Smooth muscle cell (in vitro differentiated cells): Measurements from ENCODE around the gene NFATC2. TPM values are rescaled to one million over a fixed set of nuclear protein-coding genes. Genes with fewer than 3 reads are reported as not detected.

Source experiments
- DNase-seq: peaks from one replicate; lab custom pipeline; 2025; ENCODE audit not compliant: unreplicated experiment; lab: John Stamatoyannopoulos, UW
- H2AFZ ChIP-seq: fragments of 200-600 bp; sonication (generic); 2 replicates; pipeline ENCODE4 v1.6.0; 2016; ENCODE audit warnings: antibody characterized with exemption, low read depth, mild to moderate bottlenecking
- H3F3A ChIP-seq: fragments of 200-600 bp; sonication (generic); 2 replicates; pipeline ENCODE4 v1.6.0; 2017; ENCODE audit warnings: antibody characterized with exemption, low read depth
- H3K27ac ChIP-seq: fragments of 200-600 bp; sonication (generic); 2 replicates; pipeline ENCODE4 v1.5.1; 2016; ENCODE audit warnings: low read depth, mild to moderate bottlenecking
- H3K27me3 ChIP-seq: fragments of 200-600 bp; sonication (generic); 2 replicates; pipeline ENCODE4 v1.6.1; 2016; ENCODE audit warnings: low read depth, mild to moderate bottlenecking
- H3K36me3 ChIP-seq: fragments of 200-600 bp; sonication (generic); 2 replicates; pipeline ENCODE4 v1.5.1; 2016; ENCODE audit warnings: low read depth
- H3K4me1 ChIP-seq: fragments of 200-600 bp; sonication (generic); 2 replicates; pipeline ENCODE4 v1.5.1; 2016; ENCODE audit warnings: low read depth
- H3K4me2 ChIP-seq: fragments of 200-600 bp; sonication (generic); 2 replicates; pipeline ENCODE4 v1.6.0; 2016; ENCODE audit warnings: mild to moderate bottlenecking
- H3K4me3 ChIP-seq: fragments of 200-600 bp; sonication (generic); 2 replicates; pipeline ENCODE4 v1.5.1; 2016; ENCODE audit warnings: mild to moderate bottlenecking
- H3K79me2 ChIP-seq: fragments of 200-600 bp; sonication (generic); 2 replicates; pipeline ENCODE4 v1.6.0; 2016; ENCODE audit warnings: low read depth, mild to moderate bottlenecking
- H3K9ac ChIP-seq: fragments of 200-600 bp; sonication (generic); 2 replicates; pipeline ENCODE4 v1.6.0; 2016; ENCODE audit warnings: low read depth
- H3K9me3 ChIP-seq: fragments of 200-600 bp; sonication (generic); replicated peaks from 2 replicates; pipeline ENCODE4 v1.5.1; 2016; ENCODE audit warnings: low read depth
- H4K20me1 ChIP-seq: fragments of 200-600 bp; sonication (generic); 2 replicates; pipeline ENCODE4 v1.6.0; 2016; ENCODE audit warnings: low read depth
- WGBS: methylation state at CpG from one replicate; pipeline ENCODE4 v1.1.7; 2016; ENCODE audit warnings: low lambda C conversion rate; 5-methylcytosine and 5-hydroxymethylcytosine counted together
- polyA plus RNA-seq: library from polyadenylated mRNA; unstranded; fragments of >200 nt; fragmentation: Nextera tagmentation; extraction: Ambion mirVana; gene quantifications from 2 replicates; pipeline ENCODE4 v1.2.1, GENCODE V29; 2016
- total RNA-seq: library from RNA; depleted of rRNA; stranded (reverse); fragments of >200 nt; gene quantifications from 2 replicates; pipeline ENCODE4 v1.2.3, GENCODE V29; 2014
- TF ChIP-seq, protein P1 (sequence below): fragments of 200-600 bp; sonication (generic); IDR thresholded peaks from 2 replicates; pipeline ENCODE4 v1.5.1; 2017; ENCODE audit warnings: borderline replicate concordance, mild to moderate bottlenecking, antibody characterized with exemption; ENCODE audit not compliant: insufficient read depth, poor library complexity, severe bottlenecking

NFATC2 gene
- total and polyA plus RNA-seq, 2 experiments from 2014 or later: 5.8 to 8.4 TPM

DNA sequence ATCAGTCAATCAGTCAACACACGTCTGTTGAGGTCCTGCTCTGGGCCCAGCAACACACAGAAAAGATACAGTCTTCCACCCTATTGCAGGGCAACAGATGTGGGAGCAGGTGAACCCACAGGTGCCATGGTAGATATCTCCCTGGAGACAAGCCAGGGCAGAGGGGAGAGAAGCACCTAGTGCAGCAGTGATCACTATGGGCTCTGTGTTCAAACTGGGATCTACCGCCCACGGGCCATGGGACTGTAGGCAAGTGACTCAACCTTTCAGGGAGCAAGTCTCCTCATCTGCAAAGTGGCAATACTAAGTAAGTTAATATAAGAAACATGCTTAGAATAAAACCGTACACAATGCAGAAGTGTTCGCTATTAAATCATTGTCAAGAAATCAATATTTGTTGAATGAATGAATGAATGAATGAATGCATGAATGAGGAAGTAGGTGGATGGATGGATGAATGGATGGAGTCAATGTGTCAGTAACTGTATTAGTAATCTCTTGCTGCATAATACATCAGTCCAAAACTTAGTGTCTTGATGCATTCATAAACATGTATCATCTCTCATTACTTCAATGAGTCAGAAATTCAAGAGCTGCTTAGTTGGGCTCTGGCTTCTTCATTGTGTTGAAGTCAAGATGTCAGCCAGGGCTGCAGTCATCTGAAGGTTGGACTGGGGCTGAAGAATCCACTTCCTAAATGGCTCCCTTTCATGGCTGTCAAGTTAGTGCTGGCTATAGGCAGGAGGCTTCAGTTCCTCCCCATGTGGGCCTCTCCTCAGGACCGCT, 31.9 kb upstream of the NFATC2 start:
- Histone ChIP-seq H3K4me2 (no peak overlapping the region), H3K27me3 (no peaks in the 10 kb centered on the region), H3K79me2 (no peaks in the 10 kb centered on the region), H3K27ac (no peak overlapping the region), H3K4me1 (no peaks in the 10 kb centered on the region), H2AFZ (no peak overlapping the region), H3K4me3 (no peak overlapping the region), H3F3A (no peaks in the 10 kb centered on the region), H3K9ac (no peak overlapping the region), H3K9me3 (no peaks in the 10 kb centered on the region), H3K36me3 (no peaks in the 10 kb centered on the region), H4K20me1 (no peaks in the 10 kb centered on the region)
- DNase-seq: no peak
- 96% methylated on average over 6 of the region's 6 CpGs for WGBS
- TF ChIP-seq, protein P1, sequence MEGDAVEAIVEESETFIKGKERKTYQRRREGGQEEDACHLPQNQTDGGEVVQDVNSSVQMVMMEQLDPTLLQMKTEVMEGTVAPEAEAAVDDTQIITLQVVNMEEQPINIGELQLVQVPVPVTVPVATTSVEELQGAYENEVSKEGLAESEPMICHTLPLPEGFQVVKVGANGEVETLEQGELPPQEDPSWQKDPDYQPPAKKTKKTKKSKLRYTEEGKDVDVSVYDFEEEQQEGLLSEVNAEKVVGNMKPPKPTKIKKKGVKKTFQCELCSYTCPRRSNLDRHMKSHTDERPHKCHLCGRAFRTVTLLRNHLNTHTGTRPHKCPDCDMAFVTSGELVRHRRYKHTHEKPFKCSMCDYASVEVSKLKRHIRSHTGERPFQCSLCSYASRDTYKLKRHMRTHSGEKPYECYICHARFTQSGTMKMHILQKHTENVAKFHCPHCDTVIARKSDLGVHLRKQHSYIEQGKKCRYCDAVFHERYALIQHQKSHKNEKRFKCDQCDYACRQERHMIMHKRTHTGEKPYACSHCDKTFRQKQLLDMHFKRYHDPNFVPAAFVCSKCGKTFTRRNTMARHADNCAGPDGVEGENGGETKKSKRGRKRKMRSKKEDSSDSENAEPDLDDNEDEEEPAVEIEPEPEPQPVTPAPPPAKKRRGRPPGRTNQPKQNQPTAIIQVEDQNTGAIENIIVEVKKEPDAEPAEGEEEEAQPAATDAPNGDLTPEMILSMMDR: no peak

DNA sequence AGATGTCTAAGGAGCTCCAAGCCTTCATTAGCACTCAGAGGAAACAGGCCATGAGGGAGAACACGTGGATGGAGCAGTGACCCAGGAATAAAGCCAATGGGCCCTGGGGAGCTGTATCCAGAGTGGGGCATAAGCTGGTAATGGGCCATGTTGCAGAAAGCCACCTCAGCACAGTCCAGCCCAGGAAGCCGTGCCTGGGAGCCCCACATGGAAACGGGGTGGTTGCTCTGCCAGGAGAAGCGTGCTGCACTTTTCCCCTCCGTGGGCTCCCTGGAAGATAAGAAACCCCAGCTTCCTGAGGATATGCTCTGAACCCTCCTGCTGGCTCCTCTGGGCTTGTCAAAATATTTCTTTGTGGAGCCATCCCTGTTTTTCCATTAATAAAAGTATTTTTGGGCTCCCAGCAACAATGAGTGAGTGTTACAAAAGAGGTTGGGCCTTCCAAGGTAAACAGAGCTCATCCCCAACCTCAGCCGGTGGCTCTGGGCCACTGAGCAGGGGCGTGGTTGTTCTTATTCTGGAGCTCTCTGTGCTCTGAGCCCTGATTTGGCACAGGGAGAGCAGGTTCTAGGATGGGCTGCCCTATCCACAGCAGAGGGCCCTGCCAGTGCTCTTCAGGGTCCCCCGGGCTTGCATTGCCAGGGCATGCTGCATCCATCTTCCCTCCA, 31.2 kb upstream of the NFATC2 start:
- no peak overlapping the region for H2AFZ ChIP-seq
- H3K4me2 ChIP-seq: no peak overlapping the region
- no peaks in the 10 kb centered on the region for H3K9me3 ChIP-seq
- no peak overlapping the region for H3K27ac ChIP-seq
- H3F3A ChIP-seq: no peaks in the 10 kb centered on the region
- 94% methylated on average over 8 of the region's 8 CpGs for WGBS
- H4K20me1 ChIP-seq: no peaks in the 10 kb centered on the region
- H3K4me1 ChIP-seq: no peaks in the 10 kb centered on the region
- no peak overlapping the region for H3K9ac ChIP-seq
- no peaks in the 10 kb centered on the region for H3K36me3 ChIP-seq
- TF ChIP-seq, protein P1: no peak
- H3K79me2 ChIP-seq: no peaks in the 10 kb centered on the region
- no peak overlapping the region for H3K4me3 ChIP-seq
- no peak for DNase-seq
- no peaks in the 10 kb centered on the region for H3K27me3 ChIP-seq

DNA sequence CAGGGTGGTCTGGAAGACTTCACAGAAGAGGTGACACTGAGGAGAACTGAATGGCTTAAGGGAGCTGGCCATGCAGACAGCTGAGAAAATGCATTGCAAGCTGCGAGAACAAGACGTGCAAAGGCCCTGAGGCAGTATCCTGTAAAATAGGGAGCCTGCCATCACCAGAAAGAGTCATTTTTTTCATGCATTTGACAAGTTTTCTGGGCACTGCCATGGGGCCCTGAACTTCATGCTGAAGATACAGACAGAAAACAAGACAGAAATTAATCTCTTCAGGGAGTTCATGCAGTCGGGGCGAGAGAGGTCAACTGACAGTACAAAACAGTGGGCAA, 28.9 kb upstream of the NFATC2 start:
- H3K4me2 ChIP-seq: no peak overlapping the region
- no peak overlapping the region for H3K27ac ChIP-seq
- no peaks in the 10 kb centered on the region for H3K79me2 ChIP-seq
- DNase-seq: no peak
- H3K4me1 ChIP-seq: no peaks in the 10 kb centered on the region
- H3K9ac ChIP-seq: no peak overlapping the region
- no peaks in the 10 kb centered on the region for H3K36me3 ChIP-seq
- H3K27me3 ChIP-seq: no peaks in the 10 kb centered on the region
- H3K9me3 ChIP-seq: no peaks in the 10 kb centered on the region
- TF ChIP-seq, protein P1: no peak
- H3F3A ChIP-seq: no peaks in the 10 kb centered on the region
- H3K4me3 ChIP-seq: no peak overlapping the region
- 92% methylated on average over 4 of the region's 4 CpGs for WGBS
- no peaks in the 10 kb centered on the region for H4K20me1 ChIP-seq
- H2AFZ ChIP-seq: no peak overlapping the region
